H1 (cell line): ENCODE measurements around the gene TMEM198. TPM values are rescaled to one million over a fixed set of nuclear protein-coding genes. Genes with fewer than 3 reads are reported as not detected.
A peak's percentile ranks its signal among the peaks of the same experiment; 100 is the strongest.

Experiments used
- ASH2L ChIP-seq: fragments of 200-600, 300-600 bp; sonication (generic); IDR thresholded peaks from one replicate; pipeline ENCODE4 v1.7.1; 2017; ENCODE audit warnings: low read length
- BACH1 ChIP-seq: IDR thresholded peaks from 2 replicates; pipeline ENCODE4 v1.6.1; 2012; ENCODE audit warnings: low read length, improper control_type of control experiment
- BCL11A ChIP-seq, 2 experiments: IDR thresholded peaks; one replicate each; pipeline ENCODE4 v1.6.1; 2011; ENCODE audit warnings: low read depth in 2 of 2, low read length in 2 of 2, mild to moderate bottlenecking in 2 of 2
- BRCA1 ChIP-seq: IDR thresholded peaks from 2 replicates; pipeline ENCODE4 v1.6.1; 2012; ENCODE audit warnings: low read depth, low read length, improper control_type of control experiment
- CHD2 ChIP-seq: IDR thresholded peaks from 2 replicates; pipeline ENCODE4 v1.6.1; 2012; ENCODE audit warnings: low read length, improper control_type of control experiment
- CTCF ChIP-seq, 3 experiments: IDR thresholded peaks; 1 replicate in 2 of 3; 2 replicates in 1 of 3; pipeline versions ENCODE4 v1.5.1 to v1.6.1; 2011; ENCODE audit warnings: low read length in 3 of 3, mild to moderate bottlenecking in 3 of 3, inconsistent platforms in 2 of 3, low read depth in 1 of 3, moderate library complexity in 1 of 3; ENCODE audit not compliant: insufficient read depth in 1 of 3; ENCODE audit errors: control extremely low read depth in 1 of 3
- E2F6 ChIP-seq: IDR thresholded peaks from 2 replicates; pipeline ENCODE4 v1.6.1; 2012; ENCODE audit warnings: inconsistent platforms
- FOSL1 ChIP-seq: IDR thresholded peaks from 2 replicates; pipeline ENCODE4 v1.6.1; 2011; ENCODE audit warnings: mild to moderate bottlenecking, low read depth, low read length, moderate library complexity; ENCODE audit not compliant: insufficient read depth
- GABPA ChIP-seq: IDR thresholded peaks from 2 replicates; pipeline ENCODE4 v1.6.1; 2011; ENCODE audit warnings: mild to moderate bottlenecking, low read length, moderate library complexity, borderline replicate concordance; ENCODE audit not compliant: insufficient read depth
- HDAC6 ChIP-seq: IDR thresholded peaks from one replicate; pipeline ENCODE4 v1.7.1; 2012; ENCODE audit warnings: low read depth, mild to moderate bottlenecking, inconsistent platforms, low read length, moderate library complexity
- JUN ChIP-seq: IDR thresholded peaks from 2 replicates; pipeline ENCODE4 v1.6.1; 2011; ENCODE audit warnings: low read depth, mild to moderate bottlenecking, improper control_type of control experiment, low read length
- KDM5A ChIP-seq: fragments of 200-600 bp; IDR thresholded peaks from 2 replicates; pipeline ENCODE4 v1.7.1; 2012; ENCODE audit warnings: mild to moderate bottlenecking, low read length, inconsistent platforms, mixed read lengths
- MAFK ChIP-seq: IDR thresholded peaks from 2 replicates; pipeline ENCODE4 v1.6.1; 2012; ENCODE audit warnings: low read depth, mild to moderate bottlenecking, improper control_type of control experiment, low read length
- NRF1 ChIP-seq: IDR thresholded peaks from 2 replicates; pipeline ENCODE4 v1.6.1; 2011; ENCODE audit warnings: mild to moderate bottlenecking, low read depth, low read length, improper control_type of control experiment
- PHF8 ChIP-seq: fragments of 200-600 bp; sonication (generic); conservative IDR thresholded peaks from 2 replicates; pipeline ENCODE4 v1.7.1; 2012; ENCODE audit warnings: low read depth, mild to moderate bottlenecking, inconsistent platforms, low read length, moderate library complexity
- RAD21 ChIP-seq, 2 experiments: IDR thresholded peaks in 1 of 2; conservative IDR thresholded peaks in 1 of 2; 2 replicates each; pipeline ENCODE4 v1.6.1; 2011; ENCODE audit warnings: low read depth in 2 of 2, low read length in 2 of 2, improper control_type of control experiment in 1 of 2, inconsistent platforms in 1 of 2, mild to moderate bottlenecking in 1 of 2, moderate library complexity in 1 of 2
- RBBP5 ChIP-seq: IDR thresholded peaks from 2 replicates; pipeline ENCODE4 v1.7.1; 2012; ENCODE audit warnings: low read depth, mild to moderate bottlenecking, inconsistent platforms, low read length, moderate library complexity, borderline replicate concordance
- SIRT6 ChIP-seq: IDR thresholded peaks from one replicate; pipeline ENCODE4 v1.7.1; 2012; ENCODE audit warnings: low read length, inconsistent platforms
- SP2 ChIP-seq: IDR thresholded peaks from 2 replicates; pipeline ENCODE4 v1.6.1; 2012; ENCODE audit warnings: mild to moderate bottlenecking, low read length, inconsistent platforms
- SP4 ChIP-seq: IDR thresholded peaks from 2 replicates; pipeline ENCODE4 v1.6.1; 2012; ENCODE audit warnings: low read length, inconsistent platforms
- SUZ12 ChIP-seq: fragments of 200-600 bp; sonication (generic); IDR thresholded peaks from 2 replicates; pipeline ENCODE4 v1.6.1; 2012; ENCODE audit warnings: mild to moderate bottlenecking, inconsistent platforms, low read length, moderate library complexity, mixed read lengths
- TEAD4 ChIP-seq: IDR thresholded peaks from 2 replicates; pipeline ENCODE4 v1.6.1; 2012; ENCODE audit warnings: low read depth, low read length, inconsistent platforms, mixed read lengths
- polyA plus RNA-seq, 7 experiments: library from polyadenylated mRNA; depleted of rRNA in 3 of 7; stranded (reverse) in 5 of 7; unstranded in 2 of 7; fragments of >200 nt in 5 of 7; fragments of 200-250 nt in 2 of 7; gene quantifications; 1 replicate in 5 of 7; 2 replicates in 1 of 7; 4 replicates in 1 of 7; pipeline versions ENCODE4 v1.2.1 to v1.2.3, GENCODE V29; 2011 to 2013; ENCODE audit warnings: missing spikeins in 2 of 7, mixed read lengths in 2 of 7
- total RNA-seq: library from RNA; stranded (reverse); fragmentation: NEBNext Ultra II Directional; extraction: Animal tissue kit (Norgen Biotek cat#: 25700); gene quantifications from 2 replicates; pipeline ENCODE4 v1.2.1, GENCODE V29; 2021

Gene TMEM198
- total and polyA plus RNA-seq, 2 of the 8 experiments (the other 6 are each of a cell fraction or from before 2014, with no cell fraction given), result 10.2 to 10.4 TPM

GRCh38 chr2:219498280-219499057 lies 45.4 kb upstream of the TMEM198 start, which contains the start of gene GMPPA (continued):
- TF ChIP-seq GABPA (no peak), SP2 (no peak), SUZ12 (no peak; the same call in 1 of the 2 replicates), MAFK (no peak), TEAD4 (no peak), HDAC6 (no peak), FOSL1 (no peak), RAD21 (IDR thresholded peaks at IDR 0.05 in 1 of 2, conservative IDR thresholded peaks at IDR 0.05 in 1 of 2; ENCODE audit: low read depth in 2 of 2, low read length in 2 of 2) (no peak), JUN (no peak), BRCA1 (peak; percentile 96), KDM5A (no peak), CTCF (IDR thresholded peaks at IDR 0.05; ENCODE audit: control extremely low read depth in 1 of 3, insufficient read depth in 1 of 3, low read depth in 1 of 3, low read length in 3 of 3) (no peak; a peak in 1 of 4 replicates), BCL11A (IDR thresholded peaks at IDR 0.05; ENCODE audit: low read depth in 2 of 2, low read length in 2 of 2) (no peak), SP4 (peak; percentile 68; the same call in 1 of the 2 replicates), ASH2L (peak; percentile 75), BACH1 (no peak), CHD2 (peak; percentile 99), NRF1 (no peak), E2F6 (peak; percentile 96), PHF8 (peak; percentile 19; the same call in 1 of the 2 replicates), RBBP5 (no peak; the same call in 1 of the 2 replicates), SIRT6 (no peak)
